ENCODE data around the gene ARHGAP5. TPM values are rescaled to one million over a fixed set of nuclear protein-coding genes. Genes with fewer than 3 reads are reported as not detected.

The ARHGAP5 gene
- total and polyA plus RNA-seq, 2 donors = 27.1 to 338 TPM

- WGBS = 89% methylated on average over 7 of the region's 7 CpGs
- DNase-seq (ENCODE audit: extremely low spot score) = no peak
- H3K27ac ChIP-seq (ENCODE audit: low read depth) = no peak overlapping the region
- no peaks in the 10 kb centered on the region for H3K4me1 ChIP-seq (ENCODE audit: insufficient read depth)
- H3K36me3 ChIP-seq (ENCODE audit: insufficient read depth) = no peaks in the 10 kb centered on the region
- H3K4me3 ChIP-seq (ENCODE audit: low read depth, low read length) = no peak overlapping the region
These were observed 4.8 kb downstream of the ARHGAP5 start for GRCh38 chr14:32081901-32082300.

- no peak overlapping the region for H3K4me3 ChIP-seq (ENCODE audit: low read depth, low read length)
- no peak for DNase-seq (ENCODE audit: extremely low spot score)
- H3K4me1 ChIP-seq (ENCODE audit: insufficient read depth) = peaks cover 2% of the 10 kb centered on the region
- H3K36me3 ChIP-seq (ENCODE audit: insufficient read depth) = no peaks in the 10 kb centered on the region
- H3K27ac ChIP-seq (ENCODE audit: low read depth) = no peak overlapping the region
These were observed 6.2 kb downstream of the ARHGAP5 start for GRCh38 chr14:32083315-32083624.

GRCh38 chr14:32083789-32084188 lies 6.7 kb downstream of the ARHGAP5 start:
- Histone ChIP-seq H3K36me3 (ENCODE audit: insufficient read depth) (no peaks in the 10 kb centered on the region), H3K4me3 (ENCODE audit: low read depth, low read length) (no peak overlapping the region), H3K27ac (ENCODE audit: low read depth) (no peak overlapping the region), H3K4me1 (ENCODE audit: insufficient read depth) (peaks cover 2% of the 10 kb centered on the region)
- DNase-seq (ENCODE audit: extremely low spot score) = no peak

- Histone ChIP-seq H3K36me3 (ENCODE audit: insufficient read depth) (no peaks in the 10 kb centered on the region), H3K27ac (ENCODE audit: low read depth) (no peak overlapping the region), H3K4me1 (ENCODE audit: insufficient read depth) (peaks cover 2% of the 10 kb centered on the region), H3K4me3 (ENCODE audit: low read depth, low read length) (no peak overlapping the region)
- WGBS = 90% methylated on average over 3 of the region's 3 CpGs
- no peak for DNase-seq (ENCODE audit: extremely low spot score)
These were observed 8.2 kb downstream of the ARHGAP5 start for GRCh38 chr14:32085182-32085844.

GRCh38 chr14:32085845-32086383 lies 8.8 kb downstream of the ARHGAP5 start:
- Histone ChIP-seq H3K27ac (ENCODE audit: low read depth) (no peak overlapping the region), H3K4me1 (ENCODE audit: insufficient read depth) (peaks cover 2% of the 10 kb centered on the region), H3K4me3 (ENCODE audit: low read depth, low read length) (no peak overlapping the region), H3K36me3 (ENCODE audit: insufficient read depth) (no peaks in the 10 kb centered on the region)
- WGBS = 54% methylated on average over 2 of the region's 2 CpGs
- no peak for DNase-seq (ENCODE audit: extremely low spot score)

GRCh38 chr14:32087173-32087861 lies 10.2 kb downstream of the ARHGAP5 start:
- WGBS = 82% methylated on average over 3 of the region's 3 CpGs
- DNase-seq (ENCODE audit: extremely low spot score) = no peak
- Histone ChIP-seq H3K36me3 (ENCODE audit: insufficient read depth) (no peaks in the 10 kb centered on the region), H3K27ac (ENCODE audit: low read depth) (no peak overlapping the region), H3K4me3 (ENCODE audit: low read depth, low read length) (no peak overlapping the region), H3K4me1 (ENCODE audit: insufficient read depth) (peaks cover 2% of the 10 kb centered on the region)

GRCh38 chr14:32087907-32088306 lies 10.8 kb downstream of the ARHGAP5 start:
- Histone ChIP-seq H3K4me1 (ENCODE audit: insufficient read depth) (peaks cover 2% of the 10 kb centered on the region), H3K4me3 (ENCODE audit: low read depth, low read length) (no peak overlapping the region), H3K36me3 (ENCODE audit: insufficient read depth) (no peaks in the 10 kb centered on the region), H3K27ac (ENCODE audit: low read depth) (no peak overlapping the region)
- no peak for DNase-seq (ENCODE audit: extremely low spot score)
- 34% methylated on average over 2 of the region's 2 CpGs for WGBS

- no peak overlapping the region for H3K27ac ChIP-seq (ENCODE audit: low read depth)
- H3K4me1 ChIP-seq (ENCODE audit: insufficient read depth) = peaks cover 2% of the 10 kb centered on the region
- no peaks in the 10 kb centered on the region for H3K36me3 ChIP-seq (ENCODE audit: insufficient read depth)
- no peak overlapping the region for H3K4me3 ChIP-seq (ENCODE audit: low read depth, low read length)
- DNase-seq (ENCODE audit: extremely low spot score) = no peak
- WGBS = 90% methylated on average over 6 of the region's 6 CpGs
These were observed 13.6 kb downstream of the ARHGAP5 start for GRCh38 chr14:32090686-32091085.

- Histone ChIP-seq H3K4me1 (ENCODE audit: insufficient read depth) (no peaks in the 10 kb centered on the region), H3K27ac (ENCODE audit: low read depth) (no peak overlapping the region), H3K4me3 (ENCODE audit: low read depth, low read length) (no peak overlapping the region), H3K36me3 (ENCODE audit: insufficient read depth) (peaks cover 2% of the 10 kb centered on the region)
- DNase-seq (ENCODE audit: extremely low spot score) = no peak
- 96% methylated on average over 2 of the region's 2 CpGs for WGBS
These were observed 22.4 kb downstream of the ARHGAP5 start for GRCh38 chr14:32099473-32099872.

GRCh38 chr14:32100175-32100574 lies 23.1 kb downstream of the ARHGAP5 start:
- DNase-seq (ENCODE audit: extremely low spot score) = no peak
- Histone ChIP-seq H3K27ac (ENCODE audit: low read depth) (no peak overlapping the region), H3K4me1 (ENCODE audit: insufficient read depth) (no peaks in the 10 kb centered on the region), H3K4me3 (ENCODE audit: low read depth, low read length) (no peak overlapping the region), H3K36me3 (ENCODE audit: insufficient read depth) (peaks cover 2% of the 10 kb centered on the region)
- 99% methylated on average over 5 of the region's 5 CpGs for WGBS

- Histone ChIP-seq H3K36me3 (ENCODE audit: insufficient read depth) (peaks cover 2% of the 10 kb centered on the region), H3K4me1 (ENCODE audit: insufficient read depth) (no peaks in the 10 kb centered on the region), H3K27ac (ENCODE audit: low read depth) (no peak overlapping the region), H3K4me3 (ENCODE audit: low read depth, low read length) (no peak overlapping the region)
- 87% methylated on average over 3 of the region's 3 CpGs for WGBS
- DNase-seq (ENCODE audit: extremely low spot score) = no peak
These were observed 25.2 kb downstream of the ARHGAP5 start for GRCh38 chr14:32102152-32102787.

- H3K27ac ChIP-seq (ENCODE audit: low read depth) = no peak overlapping the region
- no peaks in the 10 kb centered on the region for H3K4me1 ChIP-seq (ENCODE audit: insufficient read depth)
These were observed 25.9 kb downstream of the ARHGAP5 start for GRCh38 chr14:32102968-32103367.

GRCh38 chr14:32104308-32104707 lies 27.2 kb downstream of the ARHGAP5 start:
- Histone ChIP-seq H3K27ac (ENCODE audit: low read depth) (no peak overlapping the region), H3K36me3 (ENCODE audit: insufficient read depth) (peaks cover 2% of the 10 kb centered on the region), H3K4me1 (ENCODE audit: insufficient read depth) (no peaks in the 10 kb centered on the region), H3K4me3 (ENCODE audit: low read depth, low read length) (no peak overlapping the region)
- no peak for DNase-seq (ENCODE audit: extremely low spot score)
- 78% methylated on average over 1 of the region's 1 CpG for WGBS

More at GRCh38 chr14:32102968-32103367, 25.9 kb downstream of the ARHGAP5 start:
- DNase-seq (ENCODE audit: extremely low spot score) = no peak
- Histone ChIP-seq H3K36me3 (ENCODE audit: insufficient read depth) (peaks cover 2% of the 10 kb centered on the region), H3K4me3 (ENCODE audit: low read depth, low read length) (no peak overlapping the region)

GRCh38 chr14:32104803-32105202 lies 27.7 kb downstream of the ARHGAP5 start:
- Histone ChIP-seq H3K4me1 (ENCODE audit: insufficient read depth) (no peaks in the 10 kb centered on the region), H3K36me3 (ENCODE audit: insufficient read depth) (no peaks in the 10 kb centered on the region), H3K4me3 (ENCODE audit: low read depth, low read length) (no peak overlapping the region), H3K27ac (ENCODE audit: low read depth) (no peak overlapping the region)
- no peak for DNase-seq (ENCODE audit: extremely low spot score)

All from urinary bladder (tissue), 4 donors.